IMR-90 (cell line): ENCODE data around the gene MGAT4A. TPM values are rescaled to one million over a fixed set of nuclear protein-coding genes. Genes with fewer than 3 reads are reported as not detected.
A peak's percentile ranks its signal among the peaks of the same experiment; 100 is the strongest.

Experiments
- ATAC-seq: fragments of 200-7000 bp; cut with Tn5 transposase; 2 replicates; pipeline ENCODE4 v1.9.1; 2020; ENCODE audit warnings: low read depth, mild to moderate bottlenecking, moderate library complexity
- BruUV-seq: library from RNA; stranded (reverse); fragments of 400-500 nt; replicated peaks from 2 replicates; lab custom pipeline; 2021; lab: Mats Ljungman, UMichigan
- CTCF ChIA-PET: fragments of 300-600 bp; formaldehyde crosslinking; extraction: SDS; loops from one replicate; lab custom pipeline; 2021; ENCODE audit warnings: antibody characterized with exemption; lab: Yijun Ruan, JAX
- POLR2A ChIA-PET: fragments of 300-600 bp; sonication (Branson Sonifier 250); formaldehyde crosslinking; loops from one replicate; lab custom pipeline; 2022; ENCODE audit warnings: antibody characterized with exemption; ENCODE audit not compliant: unreplicated experiment; lab: Charles Lee
- DNase-seq: peaks from one replicate; pipeline ENCODE4 v3.0.0; 2013
- H2AFZ ChIP-seq: replicated peaks from 2 replicates; pipeline ENCODE3; 2013; ENCODE audit warnings: low read length, mild to moderate bottlenecking; ENCODE audit not compliant: poor library complexity
- H2AK5ac ChIP-seq: 2 replicates; pipeline ENCODE4 v1.6.1; 2013; ENCODE audit warnings: low read depth, low read length, inconsistent platforms
- H2AK9ac ChIP-seq: replicated peaks from 2 replicates; pipeline ENCODE3; 2013; ENCODE audit warnings: mild to moderate bottlenecking, low read depth, low read length, moderate library complexity; ENCODE audit not compliant: poor library complexity
- H2BK120ac ChIP-seq: 2 replicates; pipeline ENCODE4 v1.6.1; 2013; ENCODE audit warnings: low read depth, low read length, inconsistent platforms
- H2BK15ac ChIP-seq: 3 replicates; pipeline ENCODE4 v1.6.1; 2013; ENCODE audit warnings: low read depth, low read length, inconsistent platforms
- H2BK20ac ChIP-seq: 2 replicates; pipeline ENCODE4 v1.6.1; 2013; ENCODE audit warnings: low read depth, mild to moderate bottlenecking, inconsistent platforms, low read length, moderate library complexity
- H2BK5ac ChIP-seq: 2 replicates; pipeline ENCODE4 v1.6.1; 2013; ENCODE audit warnings: mild to moderate bottlenecking, low read depth, low read length, inconsistent platforms; ENCODE audit not compliant: poor library complexity, severe bottlenecking
- H3K14ac ChIP-seq: replicated peaks from 2 replicates; pipeline ENCODE4 v1.6.1; 2013; ENCODE audit warnings: low read depth, low read length, inconsistent platforms
- H3K18ac ChIP-seq: 2 replicates; pipeline ENCODE4 v1.6.1; 2013; ENCODE audit warnings: low read depth, low read length, control low read depth
- H3K23ac ChIP-seq: 2 replicates; pipeline ENCODE4 v1.6.1; 2013; ENCODE audit warnings: low read depth, low read length, inconsistent platforms
- H3K27ac ChIP-seq: 2 replicates; pipeline ENCODE4 v1.5.1; 2013; ENCODE audit warnings: mild to moderate bottlenecking, control low read depth, low read length; ENCODE audit not compliant: insufficient read depth
- H3K27me3 ChIP-seq: 2 replicates; pipeline ENCODE4 v1.6.1; 2013; ENCODE audit warnings: low read length; ENCODE audit not compliant: control insufficient read depth, insufficient read depth
- H3K36me3 ChIP-seq: 2 replicates; pipeline ENCODE4 v1.6.1; 2013; ENCODE audit warnings: low read length, mixed read lengths; ENCODE audit not compliant: control insufficient read depth, insufficient read depth
- H3K4ac ChIP-seq: 2 replicates; pipeline ENCODE4 v1.6.1; 2013; ENCODE audit warnings: low read depth, low read length, inconsistent platforms
- H3K4me1 ChIP-seq: 2 replicates; pipeline ENCODE4 v1.6.1; 2013; ENCODE audit warnings: low read length, mixed read lengths; ENCODE audit not compliant: control insufficient read depth, insufficient read depth
- H3K4me2 ChIP-seq: 2 replicates; pipeline ENCODE4 v1.6.1; 2013; ENCODE audit warnings: low read depth, mild to moderate bottlenecking, control low read depth, low read length, moderate library complexity
- H3K4me3 ChIP-seq: 2 replicates; pipeline ENCODE4 v1.5.1; 2013; ENCODE audit warnings: low read depth, mild to moderate bottlenecking, control low read depth, low read length, moderate library complexity; ENCODE audit not compliant: insufficient read depth
- H3K56ac ChIP-seq: 2 replicates; pipeline ENCODE4 v1.6.1; 2013; ENCODE audit warnings: low read length, inconsistent platforms; ENCODE audit not compliant: insufficient read depth; ENCODE audit errors: extremely low read depth
- H3K79me1 ChIP-seq, 2 experiments: 2 replicates each; pipeline ENCODE4 v1.6.1; 2013; ENCODE audit warnings: low read length in 2 of 2, inconsistent platforms in 1 of 2, low read depth in 1 of 2
- H3K9ac ChIP-seq: 2 replicates; pipeline ENCODE4 v1.6.1; 2013; ENCODE audit warnings: low read depth, low read length, control low read depth
- H3K9me1 ChIP-seq: 2 replicates; pipeline ENCODE4 v1.6.1; 2013; ENCODE audit warnings: low read length, inconsistent platforms; ENCODE audit not compliant: insufficient read depth
- H3K9me3 ChIP-seq: 2 replicates; pipeline ENCODE4 v1.6.1; 2013; ENCODE audit warnings: low read length; ENCODE audit not compliant: control insufficient read depth, insufficient read depth
- H4K20me1 ChIP-seq: 2 replicates; pipeline ENCODE4 v1.6.1; 2013; ENCODE audit warnings: low read length, inconsistent platforms; ENCODE audit not compliant: insufficient read depth
- H4K5ac ChIP-seq: 2 replicates; pipeline ENCODE4 v1.6.1; 2013; ENCODE audit warnings: mild to moderate bottlenecking, low read depth, low read length, control low read depth
- H4K8ac ChIP-seq, 2 experiments: 2 replicates each; pipeline ENCODE4 v1.6.1; 2013; ENCODE audit warnings: low read depth in 2 of 2, low read length in 2 of 2, control low read depth in 1 of 2, inconsistent platforms in 1 of 2
- H4K91ac ChIP-seq: 2 replicates; pipeline ENCODE4 v1.6.1; 2013; ENCODE audit warnings: low read depth, low read length, inconsistent platforms; ENCODE audit not compliant: insufficient read depth
- CEBPB ChIP-seq: IDR thresholded peaks from 2 replicates; pipeline ENCODE4 v1.6.1; 2012; ENCODE audit warnings: low read depth, low read length, improper control_type of control experiment
- NFE2L2 ChIP-seq: fragments of 150-350 bp; IDR thresholded peaks from 2 replicates; pipeline ENCODE4 v1.6.1; 2016; ENCODE audit warnings: low read depth, mild to moderate bottlenecking, low read length
- WGBS, 2 experiments: methylation state at CpG; one replicate each; pipeline versions ENCODE4 v1.1.5 to v1.1.7; 2013; ENCODE audit warnings: missing lambda C conversion rate in 2 of 2; ENCODE audit not compliant: insufficient read length in 1 of 2; ENCODE audit errors: extremely low coverage in 2 of 2; 5-methylcytosine and 5-hydroxymethylcytosine counted together
- dilution Hi-C: fragments of 300-500 bp; cut with HindIII; formaldehyde crosslinking; loops from one replicate; pipeline ENCODE4 v1.14.3; 2018; ENCODE audit warnings: low sequenced_read_pairs; ENCODE audit not compliant: unreplicated experiment
- in situ Hi-C: fragments of 300-500 bp; cut with MboI; formaldehyde crosslinking; loops from 3 replicates; pipeline ENCODE4 v1.14.3; 2019; ENCODE audit warnings: low sequenced_read_pairs, inconsistent platforms, mixed read lengths
- intact Hi-C: fragments of 100-400 bp; cut with micrococcal nuclease; formaldehyde crosslinking; loops from 2 replicates; pipeline ENCODE4 v1.10.0; 2022
- polyA plus RNA-seq, 3 experiments: library from polyadenylated mRNA; depleted of rRNA; stranded (reverse); fragments of >200 nt; gene quantifications; 2 replicates each; pipeline ENCODE4 v1.2.3, GENCODE V29; 2012; ENCODE audit warnings: low replicate concordance in 1 of 3
- total RNA-seq: library from RNA; depleted of rRNA; stranded (reverse); fragments of >200 nt; gene quantifications from 2 replicates; pipeline ENCODE4 v1.2.3, GENCODE V29; 2012
- TF ChIP-seq, protein P1 (sequence below): conservative IDR thresholded peaks from 2 replicates; pipeline ENCODE4 v1.5.1; 2012; ENCODE audit warnings: mild to moderate bottlenecking, low read depth, low read length, improper control_type of control experiment

The MGAT4A gene
- total and polyA plus RNA-seq, 2 of the 4 experiments (the other 2 are of a cell fraction) = under 0.01 TPM; not detected in 1

DNA sequence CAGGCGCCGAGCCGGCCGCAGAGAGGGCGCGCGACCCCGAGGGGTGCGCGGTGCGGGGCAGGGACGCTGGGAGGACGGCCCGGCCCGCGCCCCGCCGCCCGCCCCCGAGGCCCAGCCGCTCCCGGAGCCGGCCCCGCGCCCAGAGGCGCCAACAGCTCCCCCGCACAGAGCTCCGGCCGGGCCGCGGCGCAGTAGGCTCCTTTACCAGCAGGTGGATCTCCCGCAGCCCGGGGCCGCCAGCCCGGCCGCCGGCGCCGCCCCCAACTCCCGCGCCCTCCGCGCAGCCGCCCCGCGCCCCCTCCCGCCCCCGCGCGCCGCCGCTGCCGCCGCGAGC is 258 bp downstream of the MGAT4A start:
- ChIA-PET CTCF (no interaction called here), POLR2A (no interaction called here)
- no peak overlapping the region for H4K5ac ChIP-seq
- H3K9me1 ChIP-seq = no peaks in the 10 kb centered on the region; the same call in 1 of the 2 replicates
- H3K36me3 ChIP-seq = no peaks in the 10 kb centered on the region
- H2BK5ac ChIP-seq = no peak overlapping the region
- ATAC-seq (peak; percentile 77), DNase-seq (no peak)
- no peak overlapping the region for H3K14ac ChIP-seq
- H3K4me2 ChIP-seq = no peak overlapping the region
- no peak overlapping the region for H2AK9ac ChIP-seq
- H3K23ac ChIP-seq = no peak overlapping the region
- no peak overlapping the region for H4K91ac ChIP-seq
- no peaks in the 10 kb centered on the region for H3K79me1 ChIP-seq
- H2BK120ac ChIP-seq = no peak overlapping the region
- H4K8ac ChIP-seq = no peak overlapping the region
- H3K56ac ChIP-seq = no peak overlapping the region
- WGBS, 2 experiments = 4% methylated on average over 24 of the region's 56 CpGs; no CpG with 5 or more reads in 1 of the 2 experiments
- no peak overlapping the region for H3K4ac ChIP-seq
- no peak overlapping the region for H2AFZ ChIP-seq
- no TSS peak for BruUV-seq
- TF ChIP-seq, protein P1, sequence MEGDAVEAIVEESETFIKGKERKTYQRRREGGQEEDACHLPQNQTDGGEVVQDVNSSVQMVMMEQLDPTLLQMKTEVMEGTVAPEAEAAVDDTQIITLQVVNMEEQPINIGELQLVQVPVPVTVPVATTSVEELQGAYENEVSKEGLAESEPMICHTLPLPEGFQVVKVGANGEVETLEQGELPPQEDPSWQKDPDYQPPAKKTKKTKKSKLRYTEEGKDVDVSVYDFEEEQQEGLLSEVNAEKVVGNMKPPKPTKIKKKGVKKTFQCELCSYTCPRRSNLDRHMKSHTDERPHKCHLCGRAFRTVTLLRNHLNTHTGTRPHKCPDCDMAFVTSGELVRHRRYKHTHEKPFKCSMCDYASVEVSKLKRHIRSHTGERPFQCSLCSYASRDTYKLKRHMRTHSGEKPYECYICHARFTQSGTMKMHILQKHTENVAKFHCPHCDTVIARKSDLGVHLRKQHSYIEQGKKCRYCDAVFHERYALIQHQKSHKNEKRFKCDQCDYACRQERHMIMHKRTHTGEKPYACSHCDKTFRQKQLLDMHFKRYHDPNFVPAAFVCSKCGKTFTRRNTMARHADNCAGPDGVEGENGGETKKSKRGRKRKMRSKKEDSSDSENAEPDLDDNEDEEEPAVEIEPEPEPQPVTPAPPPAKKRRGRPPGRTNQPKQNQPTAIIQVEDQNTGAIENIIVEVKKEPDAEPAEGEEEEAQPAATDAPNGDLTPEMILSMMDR = 0 out of 2 replicates have a peak, but pooled peaks have one; percentile 5
- TF ChIP-seq NFE2L2 (no peak), CEBPB (no peak)
- peaks cover 28% of the 10 kb centered on the region for H3K27me3 ChIP-seq
- H4K20me1 ChIP-seq = no peaks in the 10 kb centered on the region
- H3K27ac ChIP-seq = no peak overlapping the region
- H2BK20ac ChIP-seq = no peak overlapping the region
- H2BK15ac ChIP-seq = no peak overlapping the region
- H3K9ac ChIP-seq = no peak overlapping the region
- in situ Hi-C loops (no loop called here), dilution Hi-C loops (no loop called here), intact Hi-C loops (no loop called here)
- H3K4me3 ChIP-seq = peak overlapping the region; percentile 18; the same call in 1 of the 2 replicates
- H3K4me1 ChIP-seq = peaks cover 2% of the 10 kb centered on the region; the same call in 1 of the 2 replicates
- no peak overlapping the region for H2AK5ac ChIP-seq
- H3K9me3 ChIP-seq = no peaks in the 10 kb centered on the region
- H3K18ac ChIP-seq = no peak overlapping the region
